SK-N-MC (cell line): ENCODE measurements around the gene HADHB.

ENCODE experiments used
- EZH2 ChIP-seq: fragments of 200-600 bp; sonication (generic); IDR thresholded peaks from one replicate; pipeline ENCODE4 v1.6.1; 2017; ENCODE audit warnings: antibody characterized with exemption
- POLR2AphosphoS5 ChIP-seq: IDR thresholded peaks from 2 replicates; pipeline ENCODE4 v1.6.1; 2012; ENCODE audit warnings: mild to moderate bottlenecking, low read depth, low read length, borderline replicate concordance

GRCh38 chr2:26268213-26268612 lies 23.5 kb downstream of the HADHB start:
- TF ChIP-seq POLR2AphosphoS5, result no peak
- TF ChIP-seq EZH2, result no peak
